Activated T-cell treated with anti-CD3 and anti-CD28 coated beads, Interleukin-2, amount 50 U/mL, for 4 hours (primary cell): ENCODE data around the gene ZYG11B. TPM values are rescaled to one million over a fixed set of nuclear protein-coding genes. Genes with fewer than 3 reads are reported as not detected.
A peak's percentile ranks its signal among the peaks of the same experiment; 100 is the strongest.
"Not testable (repeated sequence)": the region's sequence is repeated elsewhere in the genome, so short reads cannot be mapped to it uniquely, and the experiment has no call there.

Source experiments
- ATAC-seq, 2 donors: fragments of 200-7000 bp; cut with Tn5 transposase; one replicate each; pipeline ENCODE4 v1.10.0; 2021
- DNase-seq: peaks from one replicate; pipeline ENCODE4 v3.0.0-alpha.2; 2020
- H3K27me3 Mint-ChIP-seq: one replicate; pipeline ENCODE4 v1.8.0; 2021; ENCODE audit warnings: low read depth, mixed read lengths
- H3K36me3 Mint-ChIP-seq: one replicate; pipeline ENCODE4 v1.8.0; 2022; ENCODE audit warnings: mixed read lengths; ENCODE audit not compliant: insufficient read depth
- H3K4me1 Mint-ChIP-seq: one replicate; pipeline ENCODE4 v1.8.0; 2021; ENCODE audit warnings: low read depth, mixed read lengths
- H3K4me3 Mint-ChIP-seq: one replicate; pipeline ENCODE4 v1.8.0; 2021; ENCODE audit warnings: mild to moderate bottlenecking, moderate library complexity, mixed read lengths
- H3K9me3 Mint-ChIP-seq: one replicate; pipeline ENCODE4 v1.8.0; 2021; ENCODE audit warnings: mixed read lengths
- total RNA-seq, 3 donors: library from RNA; stranded (reverse); gene quantifications; one replicate each; pipeline ENCODE4 v1.2.1, GENCODE V29; 2021

ZYG11B gene
- total RNA-seq, 3 donors from 2014 or later = 7.7 to 9.2 (median 7.7) TPM

GRCh38 chr1:52820830-52821229 lies 94.6 kb downstream of the ZYG11B start:
- H3K9me3 Mint-ChIP-seq, H3K4me1 Mint-ChIP-seq, ATAC-seq, H3K27me3 Mint-ChIP-seq, H3K4me3 Mint-ChIP-seq, DNase-seq: not testable (repeated sequence)
- peaks cover 15% of the 10 kb centered on the region for H3K36me3 Mint-ChIP-seq

GRCh38 chr1:52825868-52826267 lies 99.6 kb downstream of the ZYG11B start:
- Mint-ChIP-seq H3K9me3 (no peaks in the 10 kb centered on the region), H3K4me1 (no peaks in the 10 kb centered on the region), H3K4me3 (no peak overlapping the region), H3K27me3 (no peaks in the 10 kb centered on the region), H3K36me3 (peaks cover 8% of the 10 kb centered on the region)
- DNase-seq (no peak), ATAC-seq (no peak)

- Mint-ChIP-seq H3K36me3 (no peaks in the 10 kb centered on the region), H3K4me3 (no peak overlapping the region), H3K9me3 (no peaks in the 10 kb centered on the region), H3K27me3 (peaks cover 10% of the 10 kb centered on the region), H3K4me1 (no peaks in the 10 kb centered on the region)
- ATAC-seq (no peak), DNase-seq (no peak)
Observed at GRCh38 chr1:52834798-52835197, 108.5 kb downstream of the ZYG11B start.

GRCh38 chr1:52836035-52836434 lies 109.8 kb downstream of the ZYG11B start:
- ATAC-seq = no peak
- no peaks in the 10 kb centered on the region for H3K36me3 Mint-ChIP-seq
- DNase-seq = no peak

GRCh38 chr1:52839175-52839574 lies 112.9 kb downstream of the ZYG11B start:
- H3K27me3 Mint-ChIP-seq = peaks cover 29% of the 10 kb centered on the region
- not testable (repeated sequence) for H3K36me3 Mint-ChIP-seq, DNase-seq, ATAC-seq, H3K9me3 Mint-ChIP-seq, H3K4me3 Mint-ChIP-seq, H3K4me1 Mint-ChIP-seq

More at GRCh38 chr1:52836035-52836434, 109.8 kb downstream of the ZYG11B start:
- Mint-ChIP-seq H3K4me3 (no peak overlapping the region), H3K4me1 (no peaks in the 10 kb centered on the region), H3K27me3 (peaks cover 12% of the 10 kb centered on the region), H3K9me3 (no peaks in the 10 kb centered on the region)

GRCh38 chr1:52842643-52843310 lies 116.5 kb downstream of the ZYG11B start, which contains the start of gene ZYG11A:
TSS of gene ZYG11A (plus strand) at chr1:52842760. CDS start at chr1:52842884, 124 bp downstream.
- peaks cover 34% of the 10 kb centered on the region for H3K27me3 Mint-ChIP-seq
- no peaks in the 10 kb centered on the region for H3K9me3 Mint-ChIP-seq
- DNase-seq (peak; percentile 52), ATAC-seq (peak; percentile 99)
- H3K4me1 Mint-ChIP-seq = peaks cover 9% of the 10 kb centered on the region
- peak within 1 kb of the TSS; percentile 48 for H3K4me3 Mint-ChIP-seq
- no peaks in the 10 kb centered on the region for H3K36me3 Mint-ChIP-seq

- DNase-seq, H3K4me3 Mint-ChIP-seq, ATAC-seq, H3K9me3 Mint-ChIP-seq, H3K36me3 Mint-ChIP-seq, H3K4me1 Mint-ChIP-seq: not testable (repeated sequence)
- H3K27me3 Mint-ChIP-seq = peaks cover 40% of the 10 kb centered on the region
Observed at GRCh38 chr1:52845119-52845518, 118.9 kb downstream of the ZYG11B start.

- H3K4me3 Mint-ChIP-seq = no peak overlapping the region
- no peaks in the 10 kb centered on the region for H3K36me3 Mint-ChIP-seq
- no peaks in the 10 kb centered on the region for H3K9me3 Mint-ChIP-seq
- no peak for DNase-seq
- peaks cover 5% of the 10 kb centered on the region for H3K4me1 Mint-ChIP-seq
- no peak for ATAC-seq
- H3K27me3 Mint-ChIP-seq = peaks cover 42% of the 10 kb centered on the region
Observed at GRCh38 chr1:52848423-52848822, 122.2 kb downstream of the ZYG11B start.

GRCh38 chr1:52850951-52851350 lies 124.7 kb downstream of the ZYG11B start:
- DNase-seq (no peak), ATAC-seq (no peak)
- Mint-ChIP-seq H3K4me3 (no peak overlapping the region), H3K36me3 (no peaks in the 10 kb centered on the region), H3K4me1 (no peaks in the 10 kb centered on the region), H3K9me3 (no peaks in the 10 kb centered on the region), H3K27me3 (peaks cover 26% of the 10 kb centered on the region)

GRCh38 chr1:52852854-52853253 lies 126.6 kb downstream of the ZYG11B start:
- ATAC-seq = no peak
- no peaks in the 10 kb centered on the region for H3K4me1 Mint-ChIP-seq
- no peaks in the 10 kb centered on the region for H3K36me3 Mint-ChIP-seq
- H3K27me3 Mint-ChIP-seq = peaks cover 19% of the 10 kb centered on the region
- no peaks in the 10 kb centered on the region for H3K9me3 Mint-ChIP-seq
- no peak overlapping the region for H3K4me3 Mint-ChIP-seq
- DNase-seq = no peak

- Mint-ChIP-seq H3K4me3 (no peak overlapping the region), H3K27me3 (peaks cover 12% of the 10 kb centered on the region), H3K36me3 (no peaks in the 10 kb centered on the region), H3K9me3 (no peaks in the 10 kb centered on the region), H3K4me1 (no peaks in the 10 kb centered on the region)
- no peak for DNase-seq
- ATAC-seq = no peak
Observed at GRCh38 chr1:52855584-52855983, 129.3 kb downstream of the ZYG11B start.

- Mint-ChIP-seq H3K36me3 (no peaks in the 10 kb centered on the region), H3K9me3 (no peaks in the 10 kb centered on the region), H3K27me3 (peaks cover 8% of the 10 kb centered on the region), H3K4me3 (no peak overlapping the region), H3K4me1 (no peaks in the 10 kb centered on the region)
- DNase-seq (no peak), ATAC-seq (no peak)
Observed at GRCh38 chr1:52856026-52856425, 129.8 kb downstream of the ZYG11B start.

GRCh38 chr1:52857443-52857842 lies 131.2 kb downstream of the ZYG11B start:
- ATAC-seq (no peak), DNase-seq (no peak)
- Mint-ChIP-seq H3K36me3 (no peaks in the 10 kb centered on the region), H3K4me1 (no peaks in the 10 kb centered on the region), H3K9me3 (no peaks in the 10 kb centered on the region), H3K4me3 (no peak overlapping the region), H3K27me3 (peaks cover 2% of the 10 kb centered on the region)

- DNase-seq (no peak), ATAC-seq (no peak)
- Mint-ChIP-seq H3K27me3 (peaks cover 3% of the 10 kb centered on the region), H3K9me3 (no peaks in the 10 kb centered on the region), H3K4me3 (no peak overlapping the region), H3K36me3 (no peaks in the 10 kb centered on the region), H3K4me1 (no peaks in the 10 kb centered on the region)
Observed at GRCh38 chr1:52862666-52863458, 136.6 kb downstream of the ZYG11B start.
